Activated CD4-positive, CD25-positive, alpha-beta regulatory T cell treated with anti-CD3 and anti-CD28 coated beads, Interleukin-2, amount 50 U/mL, for 16 hours (primary cell): ENCODE results near the gene SIRT2.
"Not testable (repeated sequence)": the region's sequence is repeated elsewhere in the genome, so short reads cannot be mapped to it uniquely, and the experiment has no call there.

Experiments used
- DNase-seq: peaks from one replicate; pipeline ENCODE4 v3.0.0-alpha.2; 2020; ENCODE audit warnings: low read depth, low spot score

The SIRT2 gene

GRCh38 chr19:38899447-38900201 lies at the start of gene SIRT2, which contains the start of gene NFKBIB:
SIRT2 (minus strand) TSS chr19:38899618; CDS start chr19:38899521, 97 bp downstream.
NFKBIB (plus strand) TSS chr19:38899969; CDS start chr19:38900033, 64 bp downstream.
- peak; percentile 99 for DNase-seq

- DNase-seq, result no peak
Observed at GRCh38 chr19:38946229-38947010, 47.0 kb upstream of the SIRT2 start.

GRCh38 chr19:38945562-38946228 lies 46.3 kb upstream of the SIRT2 start:
- no peak for DNase-seq

GRCh38 chr19:38944981-38945506 lies 45.6 kb upstream of the SIRT2 start:
- DNase-seq, result no peak

GRCh38 chr19:38942471-38943181 lies 43.2 kb upstream of the SIRT2 start:
- DNase-seq, result no peak

GRCh38 chr19:38941979-38942378 lies 42.6 kb upstream of the SIRT2 start:
- DNase-seq, result no peak

- DNase-seq, result not testable (repeated sequence)
Observed at GRCh38 chr19:38941466-38941865, 42.0 kb upstream of the SIRT2 start.

- no peak for DNase-seq
Observed at GRCh38 chr19:38939957-38940356, 40.5 kb upstream of the SIRT2 start.

- no peak for DNase-seq
Observed at GRCh38 chr19:38933544-38933943, 34.1 kb upstream of the SIRT2 start.

GRCh38 chr19:38932425-38933179 lies 33.2 kb upstream of the SIRT2 start:
- no peak for DNase-seq

GRCh38 chr19:38931521-38931793 lies 32.0 kb upstream of the SIRT2 start:
- DNase-seq, result no peak

- DNase-seq, result peak; percentile 97
Observed at GRCh38 chr19:38930776-38931520, 31.5 kb upstream of the SIRT2 start, which contains the start of gene MRPS12. MRPS12 (plus strand) TSS chr19:38930944; CDS start chr19:38931295, 351 bp downstream.

- DNase-seq, result peak; percentile 84
Observed at GRCh38 chr19:38929929-38930775, 30.7 kb upstream of the SIRT2 start, which contains the start of gene SARS2. SARS2 (minus strand) TSS chr19:38930763; CDS start chr19:38930736, 27 bp downstream.

GRCh38 chr19:38928391-38929001 lies 29.1 kb upstream of the SIRT2 start:
- no peak for DNase-seq

GRCh38 chr19:38924388-38924787 lies 25.0 kb upstream of the SIRT2 start:
- no peak for DNase-seq

- DNase-seq, result no peak
Observed at GRCh38 chr19:38922482-38922881, 23.1 kb upstream of the SIRT2 start.

- DNase-seq, result no peak
Observed at GRCh38 chr19:38921420-38922274, 22.2 kb upstream of the SIRT2 start.
